Sigmoid colon (tissue), 7 donors: Measurements from ENCODE around the gene PRMT1. TPM values are rescaled to one million over a fixed set of nuclear protein-coding genes. Genes with fewer than 3 reads are reported as not detected.

Experiments
- DNase-seq: peaks from one replicate; pipeline ENCODE4 v3.0.0-alpha.2; 2019
- H3K27ac ChIP-seq, 4 donors: fragments of 200-600 bp; sonication (generic); one replicate each; pipeline ENCODE4 v1.5.1; 2016 to 2019; ENCODE audit warnings: mild to moderate bottlenecking in 1 of 4
- H3K27me3 ChIP-seq, 3 donors: fragments of 200-600 bp; sonication (generic); one replicate each; pipeline ENCODE4 v1.5.1; 2019; ENCODE audit warnings: mild to moderate bottlenecking in 1 of 3
- H3K36me3 ChIP-seq, 4 donors: fragments of 200-600 bp; sonication (generic); one replicate each; pipeline ENCODE4 v1.5.1; 2016 to 2019
- H3K4me1 ChIP-seq, 4 donors: fragments of 200-600 bp; sonication (generic); one replicate each; pipeline ENCODE4 v1.5.1; 2017 to 2019
- H3K4me3 ChIP-seq, 4 donors: fragments of 200-600 bp; sonication (generic); one replicate each; pipeline ENCODE4 v1.5.1; 2017 to 2019; ENCODE audit warnings: mild to moderate bottlenecking in 2 of 4, moderate library complexity in 1 of 4
- H3K9me3 ChIP-seq, 4 donors: fragments of 200-600 bp in 3 of 4; sonication (generic) in 3 of 4; one replicate each; pipeline versions ENCODE4 v1.5.1 to v1.6.1; 2013 to 2019
- EP300 ChIP-seq, 4 donors: sonication (generic); formaldehyde crosslinking; IDR thresholded peaks; one replicate each; pipeline ENCODE4 v1.6.1; 2017; ENCODE audit warnings: antibody characterized with exemption in 4 of 4
- POLR2A ChIP-seq, 2 donors: fragments of 450-650 bp; IDR thresholded peaks; one replicate each; pipeline ENCODE4 v1.6.1; 2016; ENCODE audit warnings: antibody characterized with exemption in 2 of 2, mild to moderate bottlenecking in 2 of 2, moderate library complexity in 2 of 2
- POLR2AphosphoS5 ChIP-seq, 4 donors: sonication (generic); formaldehyde crosslinking; IDR thresholded peaks; one replicate each; pipeline ENCODE4 v1.6.1; 2017; ENCODE audit warnings: antibody characterized with exemption in 4 of 4
- WGBS, 2 donors: extraction: QIAGEN DNeasy Blood & Tissue Kit; methylation state at CpG; one replicate each; pipeline ENCODE4 v1.1.7; 2013; 5-methylcytosine and 5-hydroxymethylcytosine counted together
- intact Hi-C: fragments of 100-400 bp; cut with DNase I; formaldehyde crosslinking; loops from one replicate; pipeline ENCODE4 v1.15.1; 2023
- polyA plus RNA-seq, 3 donors: library from polyadenylated mRNA; stranded (reverse); fragments of 200-250 nt; gene quantifications; one replicate each; pipeline ENCODE4 v1.2.3, GENCODE V29; 2013
- total RNA-seq, 4 donors: library from RNA; depleted of rRNA; stranded (reverse); fragments of >200 nt; gene quantifications; one replicate each; pipeline ENCODE4 v1.1.0, GENCODE V29; 2016
- TF ChIP-seq, protein P1 (sequence below), 4 experiments: fragments of 450-650 bp in 3 of 4; fragments of 200-600 bp in 1 of 4; IDR thresholded peaks; one replicate each; pipeline ENCODE4 v1.5.1; 2016 to 2019; ENCODE audit warnings: antibody characterized with exemption in 4 of 4, mild to moderate bottlenecking in 3 of 4, moderate library complexity in 2 of 4
- donor health status: healthy with polysubstance abuse.
- donor health status: Bipolar disorder and iron deficiency.
- donor health status: healthy.

PRMT1 gene
- total and polyA plus RNA-seq, 7 donors = 84.1 to 175 (median 148) TPM

DNA sequence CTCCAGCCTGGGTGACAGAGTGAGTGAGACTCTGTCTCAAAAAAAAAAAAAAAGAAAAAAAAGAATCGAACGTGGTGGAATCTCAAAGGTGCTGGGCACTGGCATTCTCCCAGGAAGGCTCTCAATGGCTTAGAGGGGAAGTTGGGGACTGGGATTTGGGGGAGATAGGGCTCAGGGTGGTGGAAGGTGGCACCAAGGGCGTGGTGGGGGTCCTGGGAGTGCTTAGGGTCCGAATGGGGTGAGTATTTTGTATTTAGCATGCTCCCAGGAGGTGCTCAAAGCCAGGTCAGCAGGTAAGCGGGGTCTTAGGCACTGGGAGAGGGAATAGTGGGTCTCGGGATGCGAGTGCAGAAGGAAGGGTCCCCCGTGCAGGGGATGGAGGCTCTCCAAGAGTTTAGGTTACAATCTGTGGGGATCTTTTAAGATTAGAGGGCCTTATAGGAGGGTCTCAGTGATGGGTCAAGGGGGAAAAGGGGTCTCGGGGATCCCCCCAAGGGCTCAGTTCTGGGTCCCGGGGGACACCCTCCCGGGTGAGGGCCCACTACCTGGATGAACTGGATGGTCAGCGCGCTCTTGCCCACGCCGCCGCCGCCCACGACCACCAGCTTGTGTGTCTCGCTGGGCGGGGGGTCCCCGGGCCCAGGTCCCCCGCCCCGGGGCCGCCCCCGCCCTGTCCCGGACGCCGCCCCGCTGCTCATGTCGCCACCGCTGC lies 37.5 kb upstream of the PRMT1 start:
- peaks cover 0 to 70% (median 59%) of the 10 kb centered on the region in 4 donors for H3K4me1 ChIP-seq
- 2 to 4% methylated on average over 31 of the region's 31 CpGs for WGBS, 2 donors
- peaks cover 0 to 22% (median 11%) of the 10 kb centered on the region in 4 donors for H3K36me3 ChIP-seq
- H3K4me3 ChIP-seq = peak overlapping the region; percentile 80 to 95 (median 84)
- H3K27me3 ChIP-seq = no peaks in the 10 kb centered on the region
- H3K27ac ChIP-seq = peak overlapping the region; percentile 97 to 100 (median 99)
- H3K9me3 ChIP-seq = no peaks in the 10 kb centered on the region
- TF ChIP-seq POLR2A (IDR thresholded peaks at IDR 0.05) (peak in 1 of 2 donors; percentile 57), EP300 (IDR thresholded peaks at IDR 0.05) (no peak)
- TF ChIP-seq, protein P1, sequence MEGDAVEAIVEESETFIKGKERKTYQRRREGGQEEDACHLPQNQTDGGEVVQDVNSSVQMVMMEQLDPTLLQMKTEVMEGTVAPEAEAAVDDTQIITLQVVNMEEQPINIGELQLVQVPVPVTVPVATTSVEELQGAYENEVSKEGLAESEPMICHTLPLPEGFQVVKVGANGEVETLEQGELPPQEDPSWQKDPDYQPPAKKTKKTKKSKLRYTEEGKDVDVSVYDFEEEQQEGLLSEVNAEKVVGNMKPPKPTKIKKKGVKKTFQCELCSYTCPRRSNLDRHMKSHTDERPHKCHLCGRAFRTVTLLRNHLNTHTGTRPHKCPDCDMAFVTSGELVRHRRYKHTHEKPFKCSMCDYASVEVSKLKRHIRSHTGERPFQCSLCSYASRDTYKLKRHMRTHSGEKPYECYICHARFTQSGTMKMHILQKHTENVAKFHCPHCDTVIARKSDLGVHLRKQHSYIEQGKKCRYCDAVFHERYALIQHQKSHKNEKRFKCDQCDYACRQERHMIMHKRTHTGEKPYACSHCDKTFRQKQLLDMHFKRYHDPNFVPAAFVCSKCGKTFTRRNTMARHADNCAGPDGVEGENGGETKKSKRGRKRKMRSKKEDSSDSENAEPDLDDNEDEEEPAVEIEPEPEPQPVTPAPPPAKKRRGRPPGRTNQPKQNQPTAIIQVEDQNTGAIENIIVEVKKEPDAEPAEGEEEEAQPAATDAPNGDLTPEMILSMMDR (IDR thresholded peaks at IDR 0.05) = no peak
- intact Hi-C loops = no loop called here
- peak; percentile 79 for DNase-seq

DNA sequence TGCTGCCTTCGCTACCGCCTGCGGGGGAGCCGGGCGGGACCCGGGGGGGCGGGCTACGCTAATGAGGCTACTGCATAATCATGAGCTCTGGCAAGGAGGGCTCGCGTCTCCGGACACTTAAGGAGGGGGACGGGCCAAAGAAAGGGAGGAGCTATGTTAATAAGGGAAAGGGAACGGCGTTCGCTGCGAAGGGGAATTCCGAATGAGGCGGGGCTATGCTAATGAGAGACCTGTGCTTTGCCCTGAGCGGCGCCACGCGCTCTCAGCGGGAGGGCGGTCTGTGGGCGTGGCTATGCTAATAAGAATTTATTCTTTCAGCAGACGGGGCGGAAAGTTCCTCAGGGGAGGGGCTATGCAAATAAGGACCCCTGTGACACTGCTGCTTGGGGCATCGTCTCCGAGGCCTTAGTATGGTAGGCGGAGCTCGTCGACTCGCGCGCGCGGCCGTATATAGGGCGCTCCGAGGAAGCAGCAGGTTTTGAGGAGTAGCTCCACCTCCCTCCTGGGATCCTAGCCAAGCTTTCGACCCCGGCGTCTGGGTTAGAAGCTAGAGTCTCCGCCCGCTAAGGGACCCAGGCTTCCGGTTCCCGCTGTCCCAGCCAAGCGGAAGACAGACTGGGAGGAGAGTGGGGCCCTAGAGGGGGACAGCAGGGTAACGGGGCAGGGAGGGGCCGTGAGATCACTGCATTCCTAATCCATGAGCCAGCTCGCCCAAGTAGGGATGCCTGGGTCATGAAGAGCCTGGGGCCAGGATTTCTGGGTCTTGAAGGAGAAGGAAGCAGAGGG lies 36.8 kb upstream of the PRMT1 start, which contains the start of gene RRAS:
RRAS (minus strand) TSS at position 31 of the 786 bp plus-strand sequence. CDS start 45 bp downstream, outside the sequence.
- intact Hi-C loops = no loop called here
- peaks cover 0 to 78% (median 67%) of the 10 kb centered on the region in 4 donors for H3K4me1 ChIP-seq
- H3K27me3 ChIP-seq = no peaks in the 10 kb centered on the region

DNA sequence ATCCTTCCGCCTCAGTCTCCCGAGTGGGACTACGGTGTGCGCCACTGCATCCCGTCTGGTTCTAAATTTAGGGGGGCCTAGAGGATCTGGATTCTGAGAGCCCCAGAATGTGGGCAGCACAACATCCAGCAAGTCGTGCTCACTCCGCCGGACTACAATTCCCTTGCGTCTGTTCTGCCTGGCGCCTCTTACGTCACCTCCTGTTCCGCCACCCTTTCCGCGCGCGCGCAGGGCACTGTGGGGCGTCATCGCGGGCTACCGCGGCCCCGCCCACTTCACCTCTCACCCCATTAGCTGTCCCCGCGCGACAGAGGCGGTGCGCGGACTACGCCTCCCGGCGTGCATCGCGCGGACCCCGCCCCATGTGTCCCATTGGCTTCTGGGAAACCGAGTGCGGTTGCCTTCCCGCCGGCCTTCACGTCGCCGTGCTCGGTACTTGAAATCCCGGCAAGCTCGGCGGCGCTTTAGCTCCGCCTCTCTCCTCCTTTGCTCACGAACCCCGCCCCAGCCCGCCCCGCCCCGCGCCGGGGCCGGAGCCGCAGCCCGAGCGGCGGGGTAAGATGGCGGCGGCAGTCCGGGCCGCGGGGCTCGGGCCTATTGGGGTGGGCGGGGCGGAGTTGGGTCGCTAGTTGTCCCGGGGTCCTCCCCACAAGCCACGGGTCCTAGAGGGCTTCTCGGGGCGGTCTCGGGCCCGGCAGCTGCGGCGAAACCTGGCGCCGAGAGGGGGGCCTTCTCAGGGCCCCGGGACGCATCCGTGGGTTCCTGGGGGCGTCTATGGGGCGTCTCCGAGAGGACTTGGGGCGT lies 35.2 kb upstream of the PRMT1 start, which contains the start of gene SCAF1:
SCAF1 (plus strand) TSS at position 522 of the 804 bp plus-strand sequence. CDS start 2,818 bp downstream, outside the sequence.
- H3K9me3 ChIP-seq = no peaks in the 10 kb centered on the region
- no peaks in the 10 kb centered on the region for H3K27me3 ChIP-seq
- peak within 1 kb of the TSS; percentile 83 to 95 (median 90) for H3K4me3 ChIP-seq
- H3K36me3 ChIP-seq = peaks cover 0 to 20% (median 14%) of the 10 kb centered on the region in 4 donors
- H3K27ac ChIP-seq = peak within 1 kb of the TSS; percentile 97 to 100 (median 99)
- DNase-seq = peak; percentile 100
- WGBS, 2 donors = 1% methylated on average over 87 of the region's 87 CpGs
- peaks cover 0 to 70% (median 60%) of the 10 kb centered on the region in 4 donors for H3K4me1 ChIP-seq
- intact Hi-C loops = loop anchor here (1.0 to 2.0 kb wide), 3 partner anchors 23 to 51 kb away; partner anchors contain the start of genes BCL2L12, IRF3, PRMT1 and PRR12
- TF ChIP-seq EP300 (IDR thresholded peaks at IDR 0.05) (peak in 2 of 4 donors; percentile 17 to 90), POLR2AphosphoS5 (IDR thresholded peaks at IDR 0.05) (peak; percentile 98 to 99 (median 99)), POLR2A (IDR thresholded peaks at IDR 0.05) (peak; percentile 97 to 98)
- TF ChIP-seq, protein P1 (IDR thresholded peaks at IDR 0.05) = no peak

More for the DNA sequence above, 36.8 kb upstream of the PRMT1 start, which contains the start of gene RRAS:
- no peaks in the 10 kb centered on the region for H3K9me3 ChIP-seq
- H3K4me3 ChIP-seq = peak within 1 kb of the TSS; percentile 80 to 95 (median 84)
- peak within 1 kb of the TSS; percentile 97 to 100 (median 99) for H3K27ac ChIP-seq
- 0% methylated on average over 51 of the region's 51 CpGs for WGBS, 2 donors
- H3K36me3 ChIP-seq = peaks cover 0 to 19% (median 10%) of the 10 kb centered on the region in 4 donors
- TF ChIP-seq, protein P1 (IDR thresholded peaks at IDR 0.05) = no peak
- peak; percentile 89 to 90 for TF ChIP-seq POLR2A (IDR thresholded peaks at IDR 0.05)
- TF ChIP-seq EP300 (IDR thresholded peaks at IDR 0.05) = peak in 2 of 4 donors; percentile 62 to 79
- TF ChIP-seq POLR2AphosphoS5 (IDR thresholded peaks at IDR 0.05) = peak; percentile 92 to 96 (median 94)
- peak; percentile 100 for DNase-seq

DNA sequence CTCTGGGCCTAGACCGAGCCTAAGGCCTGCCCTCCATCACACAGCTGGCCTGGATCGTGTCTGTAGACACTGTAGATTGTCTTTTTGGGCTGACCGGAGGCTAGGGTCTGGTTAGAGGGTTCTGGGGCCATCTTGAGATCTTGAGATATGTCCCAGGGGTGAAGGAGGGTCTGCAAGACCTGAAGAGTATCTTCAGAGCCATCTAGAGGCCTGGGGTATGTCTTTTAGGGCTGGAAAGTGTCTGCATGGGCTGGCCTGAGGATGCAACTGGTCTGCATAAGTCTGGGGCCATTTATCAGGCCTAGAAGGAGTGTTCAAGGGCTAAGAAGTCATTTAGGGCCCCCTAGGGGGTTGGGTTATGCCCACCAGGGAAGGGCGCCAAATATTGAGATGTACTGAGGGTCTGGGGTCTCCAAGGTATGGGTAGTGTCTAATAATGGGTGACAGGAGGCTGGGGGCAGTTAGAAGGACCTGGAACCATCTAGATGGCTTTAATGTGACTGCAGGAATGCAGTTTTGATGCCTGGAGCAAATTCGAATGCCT lies 34.5 kb upstream of the PRMT1 start:
- H3K4me3 ChIP-seq = peak overlapping the region; percentile 83 to 95 (median 90)
- no peaks in the 10 kb centered on the region for H3K9me3 ChIP-seq
- H3K4me1 ChIP-seq = peaks cover 0 to 65% (median 55%) of the 10 kb centered on the region in 4 donors
- 8 to 10% methylated on average over 5 of the region's 5 CpGs for WGBS, 2 donors
- TF ChIP-seq POLR2AphosphoS5 (IDR thresholded peaks at IDR 0.05) = no peak
- peak in 1 of 4 donors; percentile 4 for TF ChIP-seq EP300 (IDR thresholded peaks at IDR 0.05)
- H3K27me3 ChIP-seq = no peaks in the 10 kb centered on the region
- intact Hi-C loops = loop anchor here (1.0 to 2.0 kb wide), 2 partner anchors 22 to 35 kb away; partner anchors contain the start of genes BCL2L12, IRF3 and PRMT1
- DNase-seq = no peak
- peaks cover 0 to 27% (median 21%) of the 10 kb centered on the region in 4 donors for H3K36me3 ChIP-seq
- H3K27ac ChIP-seq = peak overlapping the region; percentile 97 to 100 (median 99)
